ENCODE results near the gene PRDX1. TPM values are rescaled to one million over a fixed set of nuclear protein-coding genes. Genes with fewer than 3 reads are reported as not detected.
"Not testable (repeated sequence)": the region's sequence is repeated elsewhere in the genome, so short reads cannot be mapped to it uniquely, and the experiment has no call there.

Gene PRDX1
- total RNA-seq, 1 donor from 2014 or later = 397 TPM

- intact Hi-C loops (cut with micrococcal nuclease) = no loop called here
These were observed 15.2 kb upstream of the PRDX1 start for GRCh38 chr1:45536886-45537285.

GRCh38 chr1:45535988-45536766, 14.5 kb upstream of the PRDX1 start:
- intact Hi-C loops (cut with micrococcal nuclease) = no loop called here

DNA sequence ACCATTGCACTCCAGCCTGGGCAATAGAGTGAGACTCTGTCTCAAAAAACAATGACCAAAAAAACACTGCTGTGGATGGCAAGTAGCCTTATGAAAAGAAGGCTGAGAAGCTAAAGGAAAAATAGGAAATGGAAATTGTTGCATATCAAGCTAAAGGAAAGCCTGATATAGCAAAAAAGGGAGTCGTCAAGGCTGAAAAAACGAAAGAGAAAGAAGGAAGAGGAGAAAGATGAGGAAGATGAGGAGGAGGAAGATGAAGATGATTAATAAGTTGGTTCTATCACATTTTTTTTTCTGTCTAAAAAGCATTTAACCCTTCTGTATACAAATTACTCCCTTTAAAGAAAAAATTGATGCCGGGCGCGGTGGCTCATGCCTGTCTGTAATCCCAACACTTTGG, 10.2 kb upstream of the PRDX1 start:
- intact Hi-C loops (cut with micrococcal nuclease) = no loop called here

- intact Hi-C loops (cut with micrococcal nuclease) = no loop called here
These were observed 9.0 kb upstream of the PRDX1 start for GRCh38 chr1:45530632-45531135.

DNA sequence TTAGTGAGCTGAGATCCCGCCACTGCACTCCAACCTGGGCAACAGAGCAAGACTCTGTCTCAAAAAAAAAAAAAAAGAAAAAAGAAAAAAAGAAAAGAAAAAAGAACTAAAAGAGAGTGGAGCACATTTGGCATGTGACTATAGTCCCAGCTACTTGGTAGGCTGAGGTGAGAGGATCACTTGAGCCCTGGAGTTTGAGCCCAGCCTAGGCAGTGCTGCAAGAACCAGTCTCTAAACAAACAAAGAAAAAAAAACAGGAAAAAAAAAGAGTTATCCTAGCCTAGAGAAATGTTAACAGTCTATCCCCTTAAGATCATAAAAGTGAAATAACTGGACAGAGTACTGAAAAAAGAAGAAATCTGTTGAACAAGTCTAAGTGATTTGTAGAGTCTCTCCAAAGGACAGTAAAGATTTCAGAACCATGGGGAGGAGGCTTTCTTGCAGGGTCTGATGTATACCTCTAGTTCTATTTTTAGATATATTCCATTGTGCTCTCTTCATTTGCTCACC, 4.5 kb upstream of the PRDX1 start:
- intact Hi-C loops (cut with micrococcal nuclease) = no loop called here

GRCh38 chr1:45523975-45524374, 2.3 kb upstream of the PRDX1 start:
- intact Hi-C loops (cut with micrococcal nuclease) = loop anchor here (2.0 kb wide), 1 partner anchor 163 kb away; the partner anchor contains the start of gene GPBP1L1

DNA sequence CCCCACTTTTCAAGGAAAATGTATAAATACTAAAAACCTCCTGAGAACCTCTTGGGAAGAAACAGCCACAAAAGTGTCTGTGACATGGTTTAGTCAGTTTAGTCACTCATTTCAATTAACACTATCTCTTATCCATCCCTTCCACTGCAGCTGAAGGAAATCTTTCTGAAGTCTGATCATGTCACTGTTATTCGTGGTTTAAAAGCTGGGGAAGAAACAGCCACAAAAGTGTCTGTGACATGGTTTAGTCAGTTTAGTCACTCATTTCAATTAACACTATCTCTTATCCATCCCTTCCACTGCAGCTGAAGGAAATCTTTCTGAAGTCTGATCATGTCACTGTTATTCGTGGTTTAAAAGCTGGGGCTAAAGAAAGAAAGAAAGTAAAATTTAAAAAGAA, 1.8 kb upstream of the PRDX1 start:
- intact Hi-C loops (cut with micrococcal nuclease) = loop anchor here (2.0 kb wide), 1 partner anchor 163 kb away; the partner anchor contains the start of gene GPBP1L1

GRCh38 chr1:45522324-45523104, 830 bp upstream of the PRDX1 start:
- intact Hi-C loops (cut with micrococcal nuclease) = loop anchor here (1.0 to 2.0 kb wide), 2 partner anchors 21 to 164 kb away; partner anchors contain the start of gene GPBP1L1

DNA sequence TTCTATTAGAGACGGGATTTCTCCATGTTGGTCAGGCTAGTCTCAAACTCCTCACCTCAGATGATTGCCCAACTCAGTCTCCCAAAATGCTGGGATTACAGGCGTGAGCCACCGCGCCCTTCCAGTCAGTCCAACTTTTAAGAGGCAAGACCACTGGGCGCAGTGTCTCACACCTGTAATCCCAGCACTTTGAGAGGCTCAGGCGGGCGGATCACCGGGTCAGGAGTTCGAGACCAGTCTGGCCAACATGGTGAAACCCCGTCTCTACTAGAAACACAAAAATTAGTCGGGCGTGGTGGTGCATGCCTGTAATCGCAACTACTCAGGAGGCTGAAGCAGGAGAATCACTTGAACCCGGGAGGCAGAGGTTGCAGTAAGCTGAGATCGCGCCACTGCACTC, 1.9 kb downstream of the PRDX1 start:
- intact Hi-C loops (cut with micrococcal nuclease) = not testable (repeated sequence)

- intact Hi-C loops (cut with micrococcal nuclease) = no loop called here
These were observed 2.8 kb downstream of the PRDX1 start for GRCh38 chr1:45518910-45519309.

- intact Hi-C loops (cut with micrococcal nuclease) = not testable (repeated sequence)
These were observed 3.3 kb downstream of the PRDX1 start for GRCh38 chr1:45518366-45518765.

DNA sequence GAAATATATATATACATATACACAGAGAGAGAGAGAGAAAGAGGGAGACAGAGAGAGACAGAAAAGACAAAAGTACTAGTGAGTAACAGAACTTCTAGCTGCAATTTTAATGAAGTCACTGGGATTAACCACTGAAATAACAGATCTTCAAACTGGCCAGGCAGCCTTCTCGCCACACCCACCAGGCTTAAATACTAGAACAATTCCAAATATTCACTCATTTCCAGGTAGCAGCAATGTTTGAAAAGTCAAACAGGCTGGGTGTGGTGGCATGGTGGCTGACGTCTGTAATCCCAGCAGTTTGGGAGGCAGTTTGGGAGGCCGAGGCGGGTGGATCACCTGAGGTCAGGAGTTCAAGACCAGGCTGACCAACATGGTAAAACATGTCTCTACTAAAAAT, 5.2 kb downstream of the PRDX1 start:
- intact Hi-C loops (cut with micrococcal nuclease) = no loop called here

DNA sequence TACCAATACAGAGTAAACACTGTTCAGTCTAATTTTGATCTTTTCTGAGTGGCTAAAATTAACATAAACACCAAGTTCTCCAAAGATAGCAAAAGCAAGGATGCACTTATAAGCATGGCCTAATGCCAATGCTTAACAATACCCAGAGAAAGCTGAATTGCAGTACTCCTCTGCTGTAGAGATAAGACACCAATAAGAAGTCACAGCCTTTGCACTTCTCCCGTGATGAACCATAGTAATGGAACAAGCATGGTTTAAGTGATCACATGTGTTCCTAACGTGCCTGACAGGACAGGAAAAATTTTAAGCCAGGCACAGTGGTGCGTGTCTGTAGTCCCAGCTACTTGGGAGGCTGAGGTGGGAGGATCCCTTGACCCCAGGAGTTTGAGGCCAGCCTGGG, 5.6 kb downstream of the PRDX1 start:
- intact Hi-C loops (cut with micrococcal nuclease) = no loop called here

- intact Hi-C loops (cut with micrococcal nuclease) = loop anchor here (2.0 kb wide), 3 partner anchors 37 to 329 kb away; partner anchors contain the start of genes AKR1A1 and GPBP1L1
These were observed 8.0 kb downstream of the PRDX1 start for GRCh38 chr1:45513532-45514260.

- intact Hi-C loops (cut with micrococcal nuclease) = loop anchor here (1.0 to 2.0 kb wide), 4 partner anchors 38 to 330 kb away; partner anchors contain the start of genes AKR1A1 and GPBP1L1
These were observed 9.0 kb downstream of the PRDX1 start for GRCh38 chr1:45512641-45513054.

DNA sequence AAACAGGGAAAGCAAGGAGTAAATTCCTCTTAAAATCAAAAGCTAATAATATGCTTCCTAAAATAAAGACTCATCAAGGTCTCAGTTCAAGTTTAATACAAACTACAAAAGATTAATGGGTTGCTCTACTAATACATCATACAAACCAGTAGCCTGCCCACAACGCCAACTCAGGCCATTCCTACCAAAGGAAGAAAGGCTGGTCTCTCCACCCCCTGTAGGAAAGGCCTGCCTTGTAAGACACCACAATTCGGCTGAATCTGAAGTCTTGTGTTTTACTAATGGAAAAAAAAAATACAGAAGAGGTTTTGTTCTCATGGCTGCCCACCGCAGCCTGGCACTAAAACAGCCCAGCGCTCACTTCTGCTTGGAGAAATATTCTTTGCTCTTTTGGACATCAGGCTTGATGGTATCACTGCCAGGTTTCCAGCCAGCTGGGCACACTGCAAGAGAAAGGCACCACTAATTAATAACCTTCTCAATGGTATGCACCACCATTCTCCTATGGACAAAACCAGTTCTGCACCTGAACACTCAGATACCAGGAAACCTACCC, 10.6 kb downstream of the PRDX1 start:
- intact Hi-C loops (cut with micrococcal nuclease) = no loop called here

DNA sequence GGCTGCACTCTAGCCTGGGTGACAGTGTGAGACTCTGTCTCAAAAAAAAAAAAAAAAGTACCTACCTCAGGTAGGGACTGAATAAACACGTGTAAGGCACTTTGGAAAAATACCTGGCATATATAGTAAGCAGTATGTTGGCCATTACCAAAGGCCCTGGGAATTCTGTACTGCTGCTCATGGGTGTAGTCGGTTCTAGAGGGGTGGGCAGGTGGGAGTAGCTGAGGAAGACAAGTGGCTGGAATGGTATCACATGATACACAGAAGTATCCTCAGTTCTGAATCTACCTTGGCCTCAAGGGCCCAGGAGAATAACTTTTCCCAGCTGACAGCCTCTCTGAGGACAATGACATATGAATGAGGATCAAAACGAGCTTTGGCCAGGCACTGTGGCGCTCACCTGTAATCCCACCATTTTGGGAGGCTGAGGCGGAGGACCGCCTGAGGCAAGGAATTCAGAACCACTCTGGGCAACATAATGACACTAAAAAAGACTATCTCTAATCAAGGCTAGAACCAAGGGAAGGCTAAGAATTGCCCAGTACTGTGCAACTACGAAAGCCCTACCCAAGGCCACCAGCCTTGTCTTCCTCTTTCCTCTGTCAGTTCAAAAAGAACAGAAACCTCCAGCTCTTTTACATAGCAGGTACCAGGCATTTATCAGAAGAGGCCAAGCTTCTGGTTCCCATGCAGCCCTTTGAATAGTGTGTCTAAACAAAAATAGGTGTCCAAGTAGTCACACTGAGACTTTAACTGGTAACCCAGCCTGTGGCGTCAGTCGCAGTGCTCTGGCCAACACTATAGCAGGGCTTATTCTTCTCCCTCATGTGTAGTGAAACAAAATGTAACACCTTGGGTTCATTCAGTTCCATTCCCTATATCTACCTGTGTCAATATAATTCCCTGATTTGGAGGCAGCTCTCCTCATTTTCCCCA, 11.4 kb downstream of the PRDX1 start:
- intact Hi-C loops (cut with micrococcal nuclease) = no loop called here

GRCh38 chr1:45508295-45509151, 13.2 kb downstream of the PRDX1 start:
- intact Hi-C loops (cut with micrococcal nuclease) = no loop called here

DNA sequence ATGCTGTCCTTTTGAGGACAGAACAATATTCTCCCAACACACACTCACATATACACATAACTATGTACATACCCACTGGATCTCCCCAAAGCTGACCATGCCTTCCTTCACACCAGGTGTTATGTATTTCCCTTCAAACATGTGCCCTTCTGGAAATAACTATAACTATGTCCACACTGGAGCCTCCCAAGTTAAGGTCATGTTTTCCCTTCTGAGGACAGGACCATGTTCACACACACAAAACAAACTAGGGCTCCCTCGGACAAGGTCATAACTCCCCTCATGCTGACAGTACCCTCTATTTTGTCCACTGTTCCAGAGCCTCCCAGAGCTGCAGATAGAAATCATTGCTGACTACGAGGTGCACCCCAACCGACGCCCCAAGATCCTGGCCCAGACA, 13.8 kb downstream of the PRDX1 start:
- intact Hi-C loops (cut with micrococcal nuclease) = no loop called here
